Brain microvascular endothelial cell (primary cell): Measurements from ENCODE around the gene UXS1.

ENCODE experiments used
- DNase-seq: peaks from one replicate; pipeline ENCODE4 v3.0.0-alpha.2; 2020
- H3K27ac ChIP-seq: fragments of 250-450 bp; sonication (Bioruptor Pico); 2 replicates; pipeline ENCODE4 v1.5.1; 2020; ENCODE audit warnings: mild to moderate bottlenecking, moderate library complexity
- H3K27me3 ChIP-seq: fragments of 250-450 bp; sonication (Bioruptor Pico); replicated peaks from 2 replicates; pipeline ENCODE4 v1.5.1; 2020; ENCODE audit warnings: mild to moderate bottlenecking
- H3K36me3 ChIP-seq: fragments of 250-450 bp; sonication (Bioruptor Pico); replicated peaks from 2 replicates; pipeline ENCODE4 v1.5.1; 2020; ENCODE audit warnings: mild to moderate bottlenecking
- H3K4me3 ChIP-seq: 2 replicates; pipeline ENCODE4 v1.5.1; 2011; ENCODE audit warnings: low read depth, mild to moderate bottlenecking, control low read depth, low read length, moderate library complexity
- CTCF ChIP-seq: IDR thresholded peaks from 2 replicates; pipeline ENCODE4 v1.5.1; 2011; ENCODE audit warnings: low read depth, mild to moderate bottlenecking, moderate library complexity, low read length, control low read depth, inconsistent platforms; ENCODE audit errors: missing control alignments
- in situ Hi-C: cut with HindIII; loops from 2 replicates; pipeline ENCODE4 v1.10.0; 2017; ENCODE audit warnings: low sequenced_read_pairs, low pct_ligation_motif_present

Gene UXS1

GRCh38 chr2:106180602-106181001 is 13.5 kb downstream of the UXS1 start:
- in situ Hi-C loops, result no loop called here
- no peak for DNase-seq

GRCh38 chr2:106178716-106179115 is 15.4 kb downstream of the UXS1 start:
- no peak for TF ChIP-seq CTCF
- no peak overlapping the region for H3K27ac ChIP-seq
- no peaks in the 10 kb centered on the region for H3K36me3 ChIP-seq
- H3K4me3 ChIP-seq, result no peak overlapping the region
- no peak for DNase-seq
- in situ Hi-C loops, result no loop called here
- no peaks in the 10 kb centered on the region for H3K27me3 ChIP-seq

More at GRCh38 chr2:106180602-106181001, 13.5 kb downstream of the UXS1 start:
- Histone ChIP-seq H3K27me3 (no peaks in the 10 kb centered on the region), H3K36me3 (no peaks in the 10 kb centered on the region), H3K27ac (no peak overlapping the region), H3K4me3 (no peak overlapping the region)
- TF ChIP-seq CTCF, result no peak

- H3K27me3 ChIP-seq, result no peaks in the 10 kb centered on the region
- no peak overlapping the region for H3K27ac ChIP-seq
- H3K4me3 ChIP-seq, result no peak overlapping the region
- no peak for TF ChIP-seq CTCF
- DNase-seq, result no peak
- no peaks in the 10 kb centered on the region for H3K36me3 ChIP-seq
- in situ Hi-C loops, result no loop called here
Measured at GRCh38 chr2:106177581-106177980, 16.5 kb downstream of the UXS1 start.

GRCh38 chr2:106176446-106177099 is 17.5 kb downstream of the UXS1 start:
- Histone ChIP-seq H3K27ac (no peak overlapping the region), H3K36me3 (no peaks in the 10 kb centered on the region), H3K4me3 (no peak overlapping the region), H3K27me3 (no peaks in the 10 kb centered on the region)
- no peak for DNase-seq
- in situ Hi-C loops, result no loop called here
- TF ChIP-seq CTCF, result no peak

DNA sequence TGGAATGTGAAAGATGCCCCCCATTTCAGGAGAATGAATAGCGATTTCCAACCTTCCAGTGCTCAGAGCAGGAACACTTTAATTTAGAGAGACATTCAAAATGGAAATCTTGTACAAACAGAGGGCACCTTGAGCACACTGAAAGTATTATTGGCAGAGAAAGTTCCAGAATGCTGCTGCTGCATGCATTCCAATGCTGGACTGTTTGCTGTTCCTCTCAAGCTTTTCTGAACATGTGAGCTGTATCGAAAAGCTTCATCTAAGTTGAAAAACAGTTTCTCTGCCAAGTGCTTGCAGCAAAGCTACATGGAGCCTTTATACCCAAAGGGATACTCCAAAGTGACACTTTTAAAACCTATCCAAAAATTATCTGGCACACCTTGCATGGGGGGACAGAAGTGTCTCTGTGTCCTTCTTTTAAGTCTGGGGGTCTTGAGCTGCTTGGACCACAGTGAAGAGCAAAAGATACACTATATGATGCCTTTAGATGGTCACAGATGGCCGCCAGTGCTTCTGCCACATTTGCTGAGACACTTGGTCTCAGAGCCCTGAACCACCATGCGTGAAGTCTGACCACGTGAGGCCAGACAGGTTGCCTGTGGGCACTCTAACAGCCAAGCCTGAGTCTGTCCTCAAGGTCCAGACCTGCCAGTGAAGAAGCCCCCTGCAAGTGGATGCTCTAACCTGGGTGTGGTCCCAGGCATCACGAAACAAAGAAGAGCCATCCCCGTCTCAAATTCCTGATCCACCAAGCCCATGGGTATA is 18.8 kb downstream of the UXS1 start:
- Histone ChIP-seq H3K4me3 (no peak overlapping the region), H3K27me3 (no peaks in the 10 kb centered on the region), H3K36me3 (no peaks in the 10 kb centered on the region), H3K27ac (no peak overlapping the region)
- in situ Hi-C loops, result no loop called here
- DNase-seq, result no peak
- no peak for TF ChIP-seq CTCF

GRCh38 chr2:106174056-106174455 is 20.0 kb downstream of the UXS1 start:
- Histone ChIP-seq H3K36me3 (no peaks in the 10 kb centered on the region), H3K27ac (no peak overlapping the region), H3K4me3 (no peak overlapping the region), H3K27me3 (no peaks in the 10 kb centered on the region)
- no peak for TF ChIP-seq CTCF
- in situ Hi-C loops, result no loop called here
- DNase-seq, result no peak
